ENCODE data around the gene AUTS2. TPM values are rescaled to one million over a fixed set of nuclear protein-coding genes. Genes with fewer than 3 reads are reported as not detected.

The AUTS2 gene
- total RNA-seq, 1 experiment from 2014 or later: 256 TPM

- Histone ChIP-seq H3K4me2 (ENCODE audit: insufficient read depth, insufficient read length, low read length) (no peak overlapping the region), H2AFZ (ENCODE audit: low read length) (no peak overlapping the region), H4K8ac (replicated peaks; ENCODE audit: insufficient read length, low read depth, low read length) (no peak overlapping the region), H3K79me2 (ENCODE audit: insufficient read depth, low read length) (no peaks in the 10 kb centered on the region), H2BK5ac (ENCODE audit: insufficient read length, low read length) (no peak overlapping the region), H3K14ac (ENCODE audit: insufficient read depth, low read length) (no peak overlapping the region), H3T11ph (ENCODE audit: low read length) (no peak overlapping the region), H3K9me3 (ENCODE audit: control insufficient read depth, low read depth, low read length) (no peaks in the 10 kb centered on the region), H3K56ac (ENCODE audit: insufficient read length, low read depth, low read length) (no peak overlapping the region), H3K9ac (ENCODE audit: extremely low read depth, insufficient read length, low read length) (no peak overlapping the region), H3K79me1 (ENCODE audit: insufficient read depth, low read depth, low read length, poor library complexity, severe bottlenecking) (no peaks in the 10 kb centered on the region), H2BK120ac (ENCODE audit: low read depth, low read length, poor library complexity, severe bottlenecking) (no peak overlapping the region), H4K20me1 (ENCODE audit: control insufficient read depth, insufficient read depth, insufficient read length) (no peaks in the 10 kb centered on the region), H2BK12ac (ENCODE audit: insufficient read length, low read depth, low read length) (no peak overlapping the region), H2AK5ac (ENCODE audit: insufficient read length, low read length) (no peak overlapping the region), H2BK15ac (ENCODE audit: low read depth, low read length) (no peak overlapping the region), H3K23ac (ENCODE audit: insufficient read length, low read depth, low read length) (no peak overlapping the region), H3K4me1 (ENCODE audit: insufficient read depth, low read length) (peaks cover 9% of the 10 kb centered on the region; the same call in 1 of the 2 replicates), H2BK20ac (ENCODE audit: low read depth, low read length, poor library complexity, severe bottlenecking) (no peak overlapping the region), H3K27me3 (ENCODE audit: insufficient read depth, low read length) (no peaks in the 10 kb centered on the region), H3K18ac (ENCODE audit: insufficient read length, low read depth, low read length) (no peak overlapping the region), H4K91ac (ENCODE audit: insufficient read length, low read depth, low read length) (no peak overlapping the region), H3K4ac (ENCODE audit: low read depth, low read length) (no peak overlapping the region), H3K27ac (ENCODE audit: insufficient read length, low read depth, low read length) (no peak overlapping the region), H3K23me2 (ENCODE audit: insufficient read length, low read depth, low read length, poor library complexity, severe bottlenecking) (no peaks in the 10 kb centered on the region), H4K5ac (ENCODE audit: insufficient read length, low read depth, low read length) (no peak overlapping the region)
- WGBS (ENCODE audit: extremely low coverage, insufficient read length, low lambda C conversion rate): no CpG with 5 or more reads among the region's 4 CpGs
- Mint-ChIP-seq H3K27ac (peak overlapping the region in 1 of 3 experiments; percentile 62; a peak in 1 of 7 replicates), H3K27me3 (ENCODE audit: low read depth) (peaks cover 4% of the 10 kb centered on the region), H3K9me3 (no peaks in the 10 kb centered on the region), H3K4me1 (peaks cover 74 to 83% of the 10 kb centered on the region in 2 experiments), H3K36me3 (ENCODE audit: insufficient read depth in 1 of 3, low read depth in 3 of 3) (no peaks in the 10 kb centered on the region), H3K4me3 (no peak overlapping the region)
- peak; percentile 76 for DNase-seq
- TF ChIP-seq CTCF (conservative IDR thresholded peaks at IDR 0.05): peak; percentile 70
These were observed 986.8 kb downstream of the AUTS2 start for GRCh38 chr7:70585071-70585470.

Measured in H9 (cell line).